Stomach smooth muscle (tissue), 2 donors: ENCODE data around the gene KLK3.
A peak's percentile ranks its signal among the peaks of the same experiment; 100 is the strongest.
"Not testable (repeated sequence)": the region's sequence is repeated elsewhere in the genome, so short reads cannot be mapped to it uniquely, and the experiment has no call there.

Experiments
- H3K27ac ChIP-seq: one replicate; pipeline ENCODE4 v1.7.0; 2013; ENCODE audit warnings: mild to moderate bottlenecking, low read length, inconsistent platforms
- H3K27me3 ChIP-seq, 2 donors: one replicate each; pipeline ENCODE4 v1.7.0; 2013; ENCODE audit warnings: low read length in 2 of 2; ENCODE audit not compliant: insufficient read depth in 2 of 2, control insufficient read depth in 1 of 2
- H3K36me3 ChIP-seq, 2 donors: one replicate each; pipeline ENCODE4 v1.7.0; 2013; ENCODE audit warnings: low read length in 2 of 2; ENCODE audit not compliant: control insufficient read depth in 2 of 2, insufficient read depth in 2 of 2
- H3K4me1 ChIP-seq: one replicate; pipeline ENCODE4 v1.7.0; 2013; ENCODE audit warnings: low read length; ENCODE audit not compliant: control insufficient read depth, insufficient read depth
- H3K4me3 ChIP-seq, 2 donors: one replicate each; pipeline ENCODE4 v1.7.0; 2013; ENCODE audit warnings: low read length in 2 of 2
- H3K9ac ChIP-seq, 2 donors: one replicate each; pipeline ENCODE4 v1.7.0; 2013; ENCODE audit warnings: low read length in 2 of 2, mild to moderate bottlenecking in 1 of 2
- H3K9me3 ChIP-seq, 2 donors: one replicate each; pipeline ENCODE4 v1.7.0; 2013; ENCODE audit warnings: low read length in 2 of 2; ENCODE audit not compliant: control insufficient read depth in 2 of 2
- donor health status: healthy.
- donor health status: Pancreatic carcinoma.

KLK3 gene

DNA sequence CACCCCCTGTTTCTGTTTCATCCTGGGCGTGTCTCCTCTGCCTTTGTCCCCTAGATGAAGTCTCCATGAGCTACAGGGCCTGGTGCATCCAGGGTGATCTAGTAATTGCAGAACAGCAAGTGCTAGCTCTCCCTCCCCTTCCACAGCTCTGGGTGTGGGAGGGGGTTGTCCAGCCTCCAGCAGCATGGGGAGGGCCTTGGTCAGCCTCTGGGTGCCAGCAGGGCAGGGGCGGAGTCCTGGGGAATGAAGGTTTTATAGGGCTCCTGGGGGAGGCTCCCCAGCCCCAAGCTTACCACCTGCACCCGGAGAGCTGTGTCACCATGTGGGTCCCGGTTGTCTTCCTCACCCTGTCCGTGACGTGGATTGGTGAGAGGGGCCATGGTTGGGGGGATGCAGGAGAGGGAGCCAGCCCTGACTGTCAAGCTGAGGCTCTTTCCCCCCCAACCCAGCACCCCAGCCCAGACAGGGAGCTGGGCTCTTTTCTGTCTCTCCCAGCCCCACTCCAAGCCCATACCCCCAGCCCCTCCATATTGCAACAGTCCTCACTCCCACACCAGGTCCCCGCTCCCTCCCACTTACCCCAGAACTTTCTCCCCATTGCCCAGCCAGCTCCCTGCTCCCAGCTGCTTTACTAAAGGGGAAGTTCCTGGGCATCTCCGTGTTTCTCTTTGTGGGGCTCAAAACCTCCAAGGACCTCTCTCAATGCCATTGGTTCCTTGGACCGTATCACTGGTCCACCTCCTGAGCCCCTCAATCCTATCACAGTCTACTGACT, at the start of gene KLK3:
Gene KLK3 (plus strand): TSS at position 280 of the 775 bp plus-strand sequence. CDS start 41 bp downstream, at position 321.
- H3K9me3 ChIP-seq: no peaks in the 10 kb centered on the region
- no peak within 1 kb of the TSS for H3K9ac ChIP-seq
- H3K4me3 ChIP-seq: no peak within 1 kb of the TSS
- H3K27ac ChIP-seq: no peak within 1 kb of the TSS
- H3K4me1 ChIP-seq: no peaks in the 10 kb centered on the region
- H3K27me3 ChIP-seq: peaks cover 13 to 51% of the 10 kb centered on the region in 2 donors
- no peaks in the 10 kb centered on the region for H3K36me3 ChIP-seq

DNA sequence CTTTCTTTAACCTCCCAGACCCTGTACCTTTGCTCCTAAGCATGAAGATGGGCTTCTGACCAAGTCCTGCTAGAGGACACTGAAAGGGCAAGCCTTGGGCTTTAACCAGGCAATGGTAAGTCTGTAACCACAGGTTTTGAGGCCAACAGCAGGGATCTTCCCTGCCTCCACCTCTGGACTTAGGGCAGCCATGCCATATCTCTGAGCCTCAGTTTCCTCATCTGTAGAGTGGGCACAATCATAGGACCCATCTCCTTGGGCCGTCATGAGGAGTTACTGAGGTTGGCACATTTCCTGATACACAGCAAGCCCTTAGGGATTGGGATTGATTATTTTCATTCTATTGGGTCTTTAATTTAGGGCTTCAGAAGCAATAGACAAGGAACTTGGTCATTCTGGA, 45.9 kb upstream of the KLK3 start:
- Histone ChIP-seq H3K36me3 (no peaks in the 10 kb centered on the region), H3K4me1 (peaks cover 2% of the 10 kb centered on the region), H3K9me3 (no peaks in the 10 kb centered on the region), H3K27ac (no peak overlapping the region), H3K4me3 (no peak overlapping the region), H3K27me3 (peaks cover 0 to 11% of the 10 kb centered on the region in 2 donors), H3K9ac (no peak overlapping the region)

DNA sequence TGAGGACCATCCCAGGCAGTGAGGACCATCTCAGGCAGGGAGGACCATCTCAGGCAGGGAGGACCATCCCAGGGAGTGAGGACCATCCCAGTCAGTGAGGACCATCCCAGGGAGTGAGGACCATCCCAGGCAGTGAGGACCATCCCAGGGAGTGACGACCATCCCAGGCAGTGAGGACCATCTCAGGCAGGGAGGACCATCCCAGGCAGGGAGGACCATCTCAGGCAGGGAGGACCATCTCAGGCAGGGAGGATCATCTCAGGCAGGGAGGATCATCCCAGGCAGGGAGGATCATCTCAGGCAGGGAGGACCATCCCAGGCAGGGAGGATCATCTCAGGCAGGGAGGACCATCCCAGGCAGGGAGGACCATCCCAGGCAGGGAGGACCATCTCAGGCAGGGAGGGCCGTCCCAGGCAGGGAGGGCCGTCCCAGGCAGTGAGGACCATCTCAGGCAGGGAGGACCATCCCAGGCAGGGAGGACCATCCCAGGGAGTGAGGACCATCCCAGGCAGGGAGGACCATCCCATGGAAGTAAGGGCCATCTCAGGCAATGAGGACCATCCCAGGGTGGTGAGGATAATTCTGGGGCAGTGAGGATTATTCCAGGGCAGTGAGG, 43.0 kb upstream of the KLK3 start:
- H3K9me3 ChIP-seq, H3K4me1 ChIP-seq, H3K27ac ChIP-seq, H3K36me3 ChIP-seq, H3K9ac ChIP-seq, H3K4me3 ChIP-seq: not testable (repeated sequence)
- peaks cover 11 to 24% of the 10 kb centered on the region in 2 donors for H3K27me3 ChIP-seq

- no peaks in the 10 kb centered on the region for H3K4me1 ChIP-seq
- no peak overlapping the region for H3K4me3 ChIP-seq
- H3K9me3 ChIP-seq: no peaks in the 10 kb centered on the region
- H3K27ac ChIP-seq: no peak overlapping the region
- H3K9ac ChIP-seq: no peak overlapping the region
- H3K36me3 ChIP-seq: no peaks in the 10 kb centered on the region
- peaks cover 16 to 27% of the 10 kb centered on the region in 2 donors for H3K27me3 ChIP-seq
Measured at GRCh38 chr19:50812474-50812873, 42.2 kb upstream of the KLK3 start.

DNA sequence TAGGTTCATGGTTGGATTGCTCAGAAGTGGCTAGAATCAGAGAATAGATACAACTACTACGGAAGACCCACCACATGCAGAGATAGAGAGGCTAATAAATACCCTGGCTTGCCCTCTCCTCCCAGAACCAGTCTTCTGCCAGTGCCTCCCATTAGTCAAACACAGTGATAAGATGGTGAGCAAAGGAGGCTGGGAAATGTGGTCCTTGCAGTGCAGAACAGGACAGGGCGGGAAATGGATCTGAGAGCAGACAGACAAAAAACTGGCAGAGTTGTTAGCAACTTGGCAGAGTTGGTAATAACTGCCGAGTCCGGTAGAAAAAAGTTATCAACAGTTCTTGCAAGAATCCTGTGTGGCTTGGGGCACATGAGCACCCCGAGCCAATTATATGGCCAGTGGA, 39.8 kb upstream of the KLK3 start:
- no peaks in the 10 kb centered on the region for H3K9me3 ChIP-seq
- H3K4me3 ChIP-seq: no peak overlapping the region
- H3K27me3 ChIP-seq: peaks cover 38 to 47% of the 10 kb centered on the region in 2 donors
- no peaks in the 10 kb centered on the region for H3K36me3 ChIP-seq
- no peak overlapping the region for H3K9ac ChIP-seq
- H3K4me1 ChIP-seq: peaks cover 4% of the 10 kb centered on the region
- no peak overlapping the region for H3K27ac ChIP-seq

- H3K9me3 ChIP-seq: no peaks in the 10 kb centered on the region
- H3K27me3 ChIP-seq: peaks cover 43 to 51% of the 10 kb centered on the region in 2 donors
- H3K4me1 ChIP-seq: peaks cover 4% of the 10 kb centered on the region
- no peak overlapping the region for H3K4me3 ChIP-seq
- H3K9ac ChIP-seq: no peak overlapping the region
- no peaks in the 10 kb centered on the region for H3K36me3 ChIP-seq
- no peak overlapping the region for H3K27ac ChIP-seq
Measured at GRCh38 chr19:50815439-50815838, 39.3 kb upstream of the KLK3 start.

DNA sequence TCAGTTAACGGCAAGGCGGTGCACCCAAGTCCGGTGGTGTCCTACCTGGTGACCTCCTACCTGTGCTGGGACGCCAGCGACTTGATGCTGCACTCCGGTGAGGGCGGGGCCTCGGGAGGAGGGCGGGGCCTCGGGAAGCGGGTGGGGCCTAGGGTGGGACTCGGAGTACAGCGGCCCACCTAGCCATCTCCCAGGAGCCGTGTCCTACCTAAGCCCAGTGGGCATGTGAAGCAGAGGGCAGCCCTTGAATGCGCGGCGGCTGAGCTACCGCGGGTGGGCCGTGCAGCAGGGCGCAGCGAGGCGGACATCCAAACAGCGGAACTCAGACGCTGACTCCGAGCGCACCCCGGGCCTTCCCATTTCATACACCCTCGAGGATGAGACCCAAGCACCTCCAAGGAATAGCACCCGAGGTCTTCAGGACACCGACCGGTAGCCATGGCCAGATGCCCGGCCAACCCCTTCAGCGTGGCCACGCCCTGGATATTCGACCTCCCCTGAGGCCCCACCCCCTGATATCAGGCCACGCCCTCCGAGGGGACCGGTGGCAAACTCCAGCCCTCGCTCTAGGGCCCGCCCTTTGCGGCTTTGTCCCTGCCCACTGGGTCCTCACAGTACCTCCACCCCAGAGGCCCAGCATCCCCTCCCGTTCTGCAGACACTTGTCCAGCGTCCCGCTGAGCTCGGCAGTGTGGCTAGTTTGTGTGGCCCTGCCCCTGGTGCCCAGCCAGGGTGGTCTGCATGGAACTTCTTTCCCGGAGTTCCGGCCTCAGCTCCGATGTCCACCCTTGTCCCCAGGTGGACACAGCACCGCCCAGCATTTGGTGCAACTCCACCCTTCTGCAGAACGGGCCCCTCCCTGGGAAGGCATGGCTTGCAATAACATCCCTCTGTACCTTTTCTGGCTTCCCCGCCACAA, 36.5 kb upstream of the KLK3 start:
- Histone ChIP-seq H3K36me3 (no peaks in the 10 kb centered on the region), H3K27ac (no peak overlapping the region), H3K4me1 (peaks cover 4% of the 10 kb centered on the region), H3K9me3 (no peaks in the 10 kb centered on the region), H3K27me3 (peaks cover 57 to 61% of the 10 kb centered on the region in 2 donors), H3K4me3 (peak overlapping the region in 1 of 2 donors; percentile 47), H3K9ac (no peak overlapping the region)

DNA sequence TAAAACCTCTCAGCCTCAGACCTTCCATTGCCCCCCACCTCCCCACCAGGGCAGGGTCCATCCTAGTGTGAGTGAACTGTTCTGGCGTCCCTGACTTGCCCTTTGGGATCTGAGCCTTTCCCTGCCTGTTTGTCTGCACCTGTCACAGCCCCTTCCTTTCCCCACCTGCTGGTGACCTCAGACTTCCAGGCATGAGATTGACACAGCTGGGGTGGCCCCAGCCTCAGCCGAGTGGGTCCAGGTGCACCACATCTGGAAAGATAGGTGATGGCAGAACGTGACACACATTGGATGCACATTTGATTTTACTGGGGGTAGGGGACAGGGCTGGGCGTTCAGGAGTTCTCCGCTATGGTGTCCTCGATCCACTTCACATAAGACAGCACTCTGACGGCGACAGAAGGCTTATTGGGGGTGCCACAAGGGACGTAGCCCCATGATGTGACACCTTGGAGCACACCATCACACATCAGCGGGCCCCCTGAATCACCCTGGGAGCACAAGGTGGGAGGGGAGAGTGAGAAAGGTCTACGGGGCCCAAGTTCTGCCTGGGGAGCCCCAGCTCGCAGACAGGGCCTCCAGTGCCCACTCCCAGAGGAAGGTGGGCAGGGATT, 35.7 kb upstream of the KLK3 start:
- H3K9me3 ChIP-seq: no peaks in the 10 kb centered on the region

DNA sequence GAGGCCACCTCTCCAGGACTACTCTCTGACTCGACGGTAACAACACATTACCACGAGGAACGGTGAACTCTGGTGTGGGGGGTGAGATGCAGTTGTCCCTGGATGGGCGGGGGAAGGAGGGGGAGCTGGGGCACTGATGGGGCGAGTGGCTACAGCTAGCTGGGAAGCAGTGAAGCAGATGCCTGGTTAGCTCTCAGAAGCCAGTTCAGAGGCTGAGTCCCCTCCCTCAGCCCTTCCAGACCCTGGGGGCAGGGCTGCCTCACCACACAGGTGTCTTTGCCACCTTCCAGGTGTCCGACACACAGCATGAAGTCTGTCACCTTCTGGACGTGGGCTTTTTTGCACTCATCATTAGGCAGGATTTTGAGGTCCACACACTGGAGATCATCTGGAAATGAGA, 35.1 kb upstream of the KLK3 start:
- Histone ChIP-seq H3K27ac (no peak overlapping the region), H3K36me3 (no peaks in the 10 kb centered on the region), H3K27me3 (peaks cover 61 to 64% of the 10 kb centered on the region in 2 donors), H3K4me3 (no peak overlapping the region), H3K9me3 (no peaks in the 10 kb centered on the region), H3K4me1 (peaks cover 4% of the 10 kb centered on the region), H3K9ac (no peak overlapping the region)

More for the DNA sequence above, 35.7 kb upstream of the KLK3 start:
- peaks cover 4% of the 10 kb centered on the region for H3K4me1 ChIP-seq
- H3K36me3 ChIP-seq: no peaks in the 10 kb centered on the region
- H3K27ac ChIP-seq: no peak overlapping the region
- H3K4me3 ChIP-seq: no peak overlapping the region
- H3K27me3 ChIP-seq: peaks cover 61 to 62% of the 10 kb centered on the region in 2 donors
- no peak overlapping the region for H3K9ac ChIP-seq

DNA sequence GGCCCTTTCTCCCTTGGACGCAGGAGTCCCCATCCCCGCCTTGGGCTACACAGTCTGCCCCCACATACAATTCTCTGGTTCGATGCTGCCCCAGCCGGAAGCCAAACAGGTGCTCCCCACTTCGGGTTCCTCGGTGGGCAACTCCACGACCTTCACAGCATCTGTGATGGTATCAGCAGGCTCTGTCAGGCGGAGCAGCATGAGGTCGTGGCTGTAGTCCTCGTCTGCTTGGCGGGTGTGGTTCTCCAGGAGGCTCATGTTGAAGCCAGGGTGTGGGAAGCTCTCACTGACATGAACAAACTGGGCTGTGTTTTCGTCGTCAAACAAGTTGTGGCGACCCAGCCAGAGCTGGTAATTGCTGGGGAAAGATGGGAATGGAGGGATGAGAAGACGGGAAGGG, 34.6 kb upstream of the KLK3 start:
- no peaks in the 10 kb centered on the region for H3K36me3 ChIP-seq
- peaks cover 58 to 60% of the 10 kb centered on the region in 2 donors for H3K27me3 ChIP-seq
- no peaks in the 10 kb centered on the region for H3K9me3 ChIP-seq
- peaks cover 4% of the 10 kb centered on the region for H3K4me1 ChIP-seq
- H3K4me3 ChIP-seq: no peak overlapping the region
- H3K27ac ChIP-seq: no peak overlapping the region
- no peak overlapping the region for H3K9ac ChIP-seq
